KG1 (cell line): ENCODE measurements around the gene FOXR2.

Experiments used
- DNase-seq: peaks from one replicate; lab custom pipeline; 2025; lab: John Stamatoyannopoulos, UW

Gene FOXR2

DNA sequence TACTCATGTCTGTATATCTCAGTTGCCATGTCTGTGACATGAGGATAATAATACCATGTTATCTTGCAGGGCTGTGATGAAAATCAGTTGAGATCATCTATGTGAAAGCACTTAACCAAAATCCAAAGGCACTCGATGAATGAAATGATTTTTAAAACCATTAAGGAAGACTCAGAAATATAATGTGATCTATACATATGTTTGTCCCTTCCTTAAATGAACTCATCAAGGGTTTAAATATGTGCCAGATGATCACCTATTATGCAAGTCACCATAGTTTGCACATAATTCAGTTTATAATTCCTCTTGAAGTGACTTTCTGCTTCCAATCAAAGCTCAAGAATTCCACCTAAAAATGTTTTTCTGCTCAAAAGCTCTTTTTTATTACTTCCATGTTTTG is at the start of gene FOXR2:
FOXR2 (plus strand) TSS at position 301 of the 400 bp plus-strand sequence. CDS start 312 bp downstream, outside the sequence.
- DNase-seq: no peak

DNA sequence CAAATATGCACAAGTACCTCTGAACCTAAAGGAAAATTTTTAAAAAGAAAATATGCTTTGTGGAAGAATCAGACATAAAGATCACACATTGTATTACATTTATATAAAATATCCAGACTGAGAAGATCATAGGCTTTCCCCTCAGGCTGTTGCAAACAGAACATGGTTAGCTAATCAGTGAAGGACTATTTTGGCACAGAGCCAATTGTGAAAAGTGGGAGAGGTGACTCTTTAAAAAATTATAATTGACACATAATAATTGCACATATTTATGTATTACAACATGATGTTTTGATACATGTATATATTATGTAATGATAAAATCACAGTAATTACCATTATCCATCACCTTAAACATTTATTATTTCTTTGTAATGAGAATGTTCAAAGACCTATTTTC is 44.1 kb upstream of the FOXR2 start:
- DNase-seq: no peak

- no peak for DNase-seq
Measured at GRCh38 chrX:55582447-55582846, 40.8 kb upstream of the FOXR2 start.

- no peak for DNase-seq
Measured at GRCh38 chrX:55593296-55593695, 29.9 kb upstream of the FOXR2 start.

DNA sequence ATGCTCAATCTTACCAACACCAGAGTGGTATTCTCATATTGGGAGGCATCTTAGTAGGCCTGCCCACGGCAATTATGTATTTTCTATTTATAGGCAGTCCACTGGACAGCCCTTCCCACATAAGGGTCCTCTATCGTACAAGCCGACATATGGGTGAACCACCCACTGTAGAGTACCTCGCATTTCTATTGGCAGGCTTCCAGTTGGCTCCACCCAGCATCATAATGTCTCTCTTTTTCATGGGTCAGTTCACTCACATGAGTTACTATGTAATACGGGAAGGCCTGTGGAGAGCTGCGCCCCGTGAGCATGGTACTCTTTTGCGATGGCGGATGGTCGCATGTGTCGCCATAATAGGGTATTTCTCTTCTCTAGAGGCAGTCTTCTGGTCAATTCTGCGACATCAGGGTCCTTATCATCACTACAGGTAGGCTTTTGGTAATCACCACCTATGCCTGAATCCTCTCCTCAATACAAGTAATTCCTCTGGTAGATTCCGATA is 29.4 kb upstream of the FOXR2 start:
- no peak for DNase-seq

DNA sequence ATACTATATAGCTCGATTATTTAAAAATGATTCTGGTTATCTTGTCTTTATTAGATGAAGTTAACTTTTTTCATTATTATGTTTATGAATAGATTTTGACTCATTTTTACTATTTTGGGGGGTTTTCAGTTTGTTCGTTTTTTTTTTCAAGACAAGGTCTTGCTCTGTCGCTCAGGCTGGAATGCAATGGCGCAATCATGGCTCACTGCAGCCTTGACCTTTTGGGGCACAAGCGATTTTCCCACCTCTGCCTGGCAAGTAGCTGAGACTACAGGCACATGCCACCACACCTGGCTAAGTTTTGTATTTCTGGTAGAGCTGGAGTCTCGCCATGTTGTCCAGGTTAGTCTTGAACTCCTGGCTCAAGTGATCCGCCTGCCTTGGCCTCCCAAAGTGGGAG is 24.9 kb upstream of the FOXR2 start:
- no peak for DNase-seq

DNA sequence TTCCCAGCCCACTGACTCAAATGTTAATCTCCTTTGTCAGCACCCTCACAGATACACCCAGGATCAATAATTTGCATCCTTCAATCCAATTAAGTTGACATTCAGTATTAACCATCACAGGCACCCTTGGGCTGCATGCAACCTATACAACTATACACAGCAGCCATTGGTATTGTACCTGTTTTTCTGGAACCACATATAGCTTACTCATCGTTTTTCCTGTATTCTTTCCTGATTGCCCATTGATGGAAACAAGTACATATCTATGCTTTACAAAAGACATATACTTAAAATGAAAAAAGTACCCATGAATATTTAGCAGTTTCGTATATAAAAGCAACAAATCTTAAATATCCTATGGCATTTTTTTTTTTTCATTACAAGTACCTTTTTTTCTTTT is 3.7 kb upstream of the FOXR2 start:
- DNase-seq: no peak

- DNase-seq: no peak
Measured at GRCh38 chrX:55624403-55624802, 1.2 kb downstream of the FOXR2 start.

- DNase-seq: no peak
Measured at GRCh38 chrX:55636109-55636508, 12.9 kb downstream of the FOXR2 start.

GRCh38 chrX:55638933-55639332 is 15.7 kb downstream of the FOXR2 start:
- DNase-seq: no peak

DNA sequence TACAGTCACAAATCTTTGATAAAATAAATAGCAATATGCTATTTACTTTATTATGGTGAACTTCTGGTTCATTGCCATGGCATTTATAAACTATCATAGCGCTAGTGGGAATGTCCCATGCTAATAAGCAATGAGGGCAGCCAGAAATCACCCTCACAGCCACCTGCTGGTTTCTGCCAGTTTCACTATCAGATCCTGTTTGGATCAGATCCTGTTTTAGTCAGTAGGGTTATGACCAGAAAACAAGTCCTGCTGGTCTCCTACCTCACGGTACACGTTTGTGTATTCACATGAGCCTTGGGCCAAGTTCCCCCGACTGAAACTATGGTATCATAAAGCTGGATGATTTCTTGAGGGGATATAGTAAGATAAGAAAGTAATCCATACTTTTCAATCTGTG is 17.7 kb downstream of the FOXR2 start:
- no peak for DNase-seq

DNA sequence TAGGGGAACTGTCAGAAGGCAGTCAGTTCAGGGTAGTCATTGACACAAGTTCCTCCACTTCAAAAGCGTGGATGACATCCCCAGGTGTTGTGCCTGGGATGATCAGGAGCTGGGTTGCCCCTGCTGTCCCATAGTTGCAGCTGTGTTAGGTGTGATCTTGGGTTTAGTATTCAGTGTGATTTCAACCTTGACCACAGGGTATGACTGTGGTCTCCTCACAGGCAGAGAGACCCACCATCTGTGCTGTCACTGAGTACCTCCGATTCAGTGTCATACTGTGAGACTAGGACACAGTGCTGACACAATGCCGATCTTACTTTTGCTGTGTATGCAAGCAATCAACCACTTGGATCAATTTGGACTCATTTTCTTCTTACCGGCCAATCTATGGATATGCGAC is 25.2 kb downstream of the FOXR2 start:
- DNase-seq: no peak

DNA sequence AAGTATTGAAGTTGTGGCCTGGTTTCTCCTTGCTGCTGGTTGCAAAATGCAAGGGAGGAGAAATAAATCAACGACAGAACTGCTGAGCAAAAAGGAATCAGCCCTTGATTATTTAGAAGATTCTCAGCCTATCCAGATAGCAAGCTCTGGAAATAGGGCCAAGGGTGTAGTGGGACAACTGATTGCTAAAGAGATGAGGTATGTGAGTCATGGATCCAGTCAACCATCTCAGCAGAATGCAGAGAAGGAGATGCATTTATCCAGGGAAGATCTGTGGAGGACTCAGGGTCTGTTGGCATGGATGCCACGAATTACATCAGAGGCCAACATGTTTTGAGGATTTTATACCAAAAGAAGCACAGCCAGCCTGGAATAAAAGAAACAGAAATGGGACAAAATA is 36.7 kb downstream of the FOXR2 start:
- DNase-seq: no peak

GRCh38 chrX:55663584-55663983 is 40.4 kb downstream of the FOXR2 start:
- peak; percentile 5 for DNase-seq

- DNase-seq: no peak
Measured at GRCh38 chrX:55668084-55668483, 44.9 kb downstream of the FOXR2 start.
